Smooth muscle cell of the umbilical artery (primary cell): ENCODE measurements around the gene GBP7. TPM values are rescaled to one million over a fixed set of nuclear protein-coding genes. Genes with fewer than 3 reads are reported as not detected.

Experiments used
- total RNA-seq: library from RNA; depleted of rRNA; stranded (reverse); fragments of >200 nt; gene quantifications from 2 replicates; pipeline ENCODE4 v1.2.3, GENCODE V29; 2014

GBP7 gene, protein sequence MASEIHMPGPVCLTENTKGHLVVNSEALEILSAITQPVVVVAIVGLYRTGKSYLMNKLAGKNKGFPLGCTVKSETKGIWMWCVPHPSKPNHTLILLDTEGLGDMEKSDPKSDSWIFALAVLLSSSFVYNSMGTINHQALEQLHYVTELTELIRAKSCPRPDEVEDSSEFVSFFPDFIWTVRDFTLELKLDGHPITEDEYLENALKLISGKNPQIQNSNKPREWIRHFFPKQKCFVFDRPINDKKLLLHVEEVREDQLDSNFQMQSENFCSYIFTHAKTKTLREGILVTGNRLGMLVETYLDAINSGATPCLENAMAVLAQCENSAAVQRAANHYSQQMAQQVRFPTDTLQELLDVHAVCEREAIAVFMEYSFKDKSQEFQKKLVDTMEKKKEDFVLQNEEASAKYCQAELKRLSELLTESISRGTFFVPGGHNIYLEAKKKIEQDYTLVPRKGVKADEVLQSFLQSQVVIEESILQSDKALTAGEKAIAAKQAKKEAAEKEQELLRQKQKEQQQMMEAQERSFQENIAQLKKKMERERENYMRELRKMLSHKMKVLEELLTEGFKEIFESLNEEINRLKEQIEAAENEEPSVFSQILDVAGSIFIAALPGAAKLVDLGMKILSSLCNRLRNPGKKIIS
- total RNA-seq = not detected in 2 replicates

DNA sequence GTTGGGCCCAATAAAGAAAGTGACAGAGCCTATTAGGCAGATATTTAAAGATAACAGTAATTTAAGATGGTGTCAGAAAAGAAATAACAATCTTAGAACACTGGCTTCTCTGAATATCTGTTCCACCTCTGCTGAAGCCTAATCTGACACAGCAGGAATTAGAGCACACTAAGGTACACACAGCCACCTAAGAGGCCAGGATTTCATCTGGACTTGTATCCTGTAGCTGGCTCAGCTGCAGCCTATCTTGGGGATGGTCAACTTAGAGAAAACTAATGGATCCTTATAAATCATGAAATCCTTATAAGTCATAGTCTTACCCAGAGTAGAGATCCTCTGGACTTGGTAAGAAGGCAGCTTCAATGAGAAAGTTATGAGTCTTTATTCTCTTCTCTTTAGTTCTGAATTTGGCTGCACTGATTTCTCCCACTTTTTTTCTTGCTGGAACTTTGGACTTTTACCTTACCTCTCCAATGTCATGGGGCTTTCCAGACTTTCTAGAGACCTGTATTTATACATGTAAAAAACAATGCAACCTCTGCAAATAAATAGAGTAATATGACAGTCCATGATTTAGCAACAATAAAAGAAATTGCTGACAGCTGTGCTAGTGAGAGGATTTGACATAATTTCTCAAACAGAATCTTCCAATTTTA is at the start of gene GBP7:
GBP7 (minus strand) TSS at position 403 of the 656 bp plus-strand sequence. CDS start 4,068 bp downstream, outside the sequence.

DNA sequence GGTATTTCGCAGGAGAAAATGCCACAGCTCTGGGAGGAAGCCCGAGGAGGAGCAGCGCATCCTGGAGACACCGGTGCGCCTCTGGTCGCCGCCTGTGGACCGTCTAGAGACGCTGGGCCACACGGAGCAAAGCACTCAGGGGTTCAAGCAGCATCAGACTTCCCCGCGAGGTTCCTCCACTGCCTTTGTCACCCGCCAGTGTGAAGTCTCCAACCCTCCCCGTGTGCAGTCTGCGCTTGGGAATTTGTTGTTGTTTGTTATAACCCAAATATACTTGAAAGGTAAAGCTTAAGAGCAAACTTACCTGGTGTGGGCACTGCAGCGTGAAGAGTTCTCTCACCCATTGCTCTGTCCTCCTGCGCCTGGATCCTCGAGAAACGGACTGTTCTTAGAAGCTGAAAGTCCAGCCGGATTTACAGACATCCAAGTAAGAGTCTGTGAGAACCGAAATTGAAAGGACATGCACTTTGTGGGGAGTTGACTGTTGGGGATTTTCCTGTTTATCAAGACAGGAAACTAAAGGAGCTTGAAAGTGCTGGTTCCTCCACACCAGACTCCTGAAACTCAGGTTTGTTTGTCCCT is 22.8 kb upstream of the GBP7 start, which contains the start of gene GBP4:
GBP4 (minus strand) TSS at position 452 of the 582 bp plus-strand sequence; CDS start at position 344, 108 bp downstream.

DNA sequence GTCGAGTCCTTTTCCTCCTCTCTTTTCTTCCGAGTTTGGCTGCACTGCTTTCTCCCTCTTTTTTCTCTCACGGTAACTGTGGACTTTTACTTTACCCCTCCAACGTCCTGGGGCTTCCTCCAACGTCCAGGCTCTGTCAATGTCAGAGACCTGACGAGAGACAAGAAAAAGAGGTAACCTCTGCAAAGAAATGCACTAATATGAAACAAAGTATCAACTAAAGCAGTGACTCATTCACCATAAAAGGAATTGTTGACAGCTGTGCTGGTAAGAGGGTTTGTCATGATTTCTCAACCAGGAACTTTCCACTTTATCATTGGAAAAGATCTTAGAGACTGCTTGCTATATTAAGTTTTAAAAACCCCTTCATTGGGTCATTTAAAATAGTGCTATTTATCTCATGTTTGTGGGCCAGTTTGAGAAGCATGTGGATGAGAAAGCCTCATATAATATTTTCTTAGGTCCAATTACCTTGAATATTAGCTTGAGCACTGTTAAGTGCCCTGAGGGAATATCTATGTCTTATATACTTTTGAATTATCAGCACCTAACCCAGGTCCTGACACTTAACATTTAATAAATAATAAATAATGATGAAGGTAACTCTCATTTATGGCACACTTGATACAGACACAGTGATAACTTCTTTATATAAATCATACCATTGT is 49.8 kb downstream of the GBP7 start, which contains the start of gene GBP2:
GBP2 (minus strand) TSS at position 202 of the 668 bp plus-strand sequence. CDS start 4,148 bp downstream, outside the sequence.

Other genes starting within 250 kb of the GBP7 start
- 22.6 and 39.4 TPM in 2 replicates for gene KYAT3, start 183.4 kb downstream of the GBP7 start, total RNA-seq
- gene RBMXL1, start 183.4 kb downstream of the GBP7 start, total RNA-seq = 5.9 and 9.4 TPM in 2 replicates
- gene GBP3, start 153.1 kb downstream of the GBP7 start, total RNA-seq = 7.1 and 49.6 TPM in 2 replicates
- 25.9 and 36.5 TPM in 2 replicates for gene GBP1, start 110.8 kb downstream of the GBP7 start, total RNA-seq
- 6.7 and 19.9 TPM in 2 replicates for gene GBP2, start 49.9 kb downstream of the GBP7 start, total RNA-seq
- gene GBP4, start 22.9 kb upstream of the GBP7 start, total RNA-seq = 0.32 and 3.9 TPM in 2 replicates
- not detected in 2 replicates for gene GBP5, start 96.9 kb upstream of the GBP7 start, total RNA-seq
- gene GBP6, start 188.1 kb upstream of the GBP7 start, total RNA-seq = not detected in 2 replicates